Lung (tissue), 12 donors: ENCODE measurements around the gene IPO11. TPM values are rescaled to one million over a fixed set of nuclear protein-coding genes. Genes with fewer than 3 reads are reported as not detected.
A peak's percentile ranks its signal among the peaks of the same experiment; 100 is the strongest.

Source experiments
- ATAC-seq: fragments of 200-7000 bp; cut with Tn5 transposase; one replicate; pipeline ENCODE4 v1.9.1; 2020; ENCODE audit warnings: moderate number of reproducible peaks; ENCODE audit not compliant: insufficient read depth, low FRiP score
- DNase-seq, 3 donors: peaks; one replicate each; pipeline ENCODE4 v3.0.0-alpha.2; 2013 to 2017
- H3K27ac ChIP-seq, 2 donors: one replicate each; pipeline ENCODE4 v1.5.1; 2013; ENCODE audit warnings: mild to moderate bottlenecking in 2 of 2, moderate library complexity in 2 of 2, control low read depth in 1 of 2, inconsistent platforms in 1 of 2, low read depth in 1 of 2, low read length in 1 of 2
- H3K27me3 ChIP-seq, 3 donors: one replicate each; pipeline ENCODE4 v1.5.1; 2013; ENCODE audit warnings: low read length in 2 of 3; ENCODE audit not compliant: control insufficient read depth in 3 of 3, insufficient read depth in 3 of 3
- H3K36me3 ChIP-seq, 4 donors: one replicate each; pipeline ENCODE4 v1.5.1; 2013; ENCODE audit warnings: low read length in 4 of 4, mild to moderate bottlenecking in 1 of 4, moderate library complexity in 1 of 4; ENCODE audit not compliant: control insufficient read depth in 4 of 4, insufficient read depth in 4 of 4
- H3K4me1 ChIP-seq, 5 donors: one replicate each; pipeline ENCODE4 v1.5.1; 2013; ENCODE audit warnings: low read length in 5 of 5, mild to moderate bottlenecking in 2 of 5, moderate library complexity in 1 of 5; ENCODE audit not compliant: control insufficient read depth in 5 of 5, insufficient read depth in 5 of 5
- H3K4me3 ChIP-seq: one replicate; pipeline ENCODE4 v1.5.1; 2013; ENCODE audit warnings: mild to moderate bottlenecking, control low read depth, moderate library complexity
- H3K9ac ChIP-seq, 2 donors: one replicate each; pipeline ENCODE4 v1.5.1; 2013; ENCODE audit warnings: low read length in 2 of 2, control low read depth in 1 of 2; ENCODE audit not compliant: insufficient read depth in 1 of 2
- H3K9me3 ChIP-seq, 4 donors: one replicate each; pipeline ENCODE4 v1.5.1; 2013; ENCODE audit warnings: low read length in 3 of 4, mild to moderate bottlenecking in 1 of 4, moderate library complexity in 1 of 4; ENCODE audit not compliant: control insufficient read depth in 4 of 4, insufficient read depth in 3 of 4
- CTCF ChIP-seq: IDR thresholded peaks from 2 replicates; pipeline ENCODE4 v1.5.1; 2012; ENCODE audit warnings: mild to moderate bottlenecking; ENCODE audit errors: control extremely low read depth, extremely low read depth
- WGBS, 2 donors: extraction: QIAGEN DNeasy Blood & Tissue Kit; methylation state at CpG; one replicate each; pipeline ENCODE4 v1.1.7; 2013; 5-methylcytosine and 5-hydroxymethylcytosine counted together
- polyA plus RNA-seq, 2 donors: library from polyadenylated mRNA; stranded (reverse); fragments of 200-250 nt; gene quantifications; one replicate each; pipeline ENCODE4 v1.2.1, GENCODE V29; 2013
- total RNA-seq, 2 donors: library from RNA; depleted of rRNA in 1 of 2; stranded (reverse); fragments of >200 nt in 1 of 2; gene quantifications; one replicate each; pipeline ENCODE4 v1.2.1, GENCODE V29; 2014 to 2021
- donor health status: control.
- donor health status: control.
- donor health status: Bipolar disorder and iron deficiency.
- donor health status: healthy.
- donor health status: DM: yes; HTN: yes; CAD: no.

IPO11 gene
- total and polyA plus RNA-seq, 4 donors, result 7.2 to 46.6 (median 25.5) TPM

DNA sequence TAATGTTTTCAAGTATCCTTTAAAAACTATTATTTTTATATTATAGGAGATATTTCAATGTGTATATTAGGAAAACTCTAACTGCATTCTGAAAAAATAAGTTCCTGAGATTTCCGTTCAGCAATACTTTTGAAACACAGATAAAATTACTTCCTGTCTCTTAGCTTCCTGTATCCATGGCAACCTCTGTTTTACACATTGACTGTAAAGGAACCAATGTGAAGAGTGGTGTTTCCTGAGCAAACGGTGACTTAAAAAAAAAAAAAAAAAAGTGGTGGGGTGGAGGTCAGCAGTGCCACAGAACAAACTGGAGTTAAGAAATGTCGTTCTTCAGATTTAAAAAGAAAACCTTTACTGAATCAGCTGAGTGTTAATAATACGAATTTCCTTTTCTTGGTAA lies 166.0 kb downstream of the IPO11 start, which contains the start of gene LRRC70:
Gene LRRC70 (plus strand): TSS at position 280 of the 400 bp plus-strand sequence. CDS start 620 bp downstream, outside the sequence.
- Histone ChIP-seq H3K9me3 (no peaks in the 10 kb centered on the region), H3K4me3 (no peak within 1 kb of the TSS), H3K4me1 (no peaks in the 10 kb centered on the region), H3K27me3 (no peaks in the 10 kb centered on the region), H3K9ac (peak within 1 kb of the TSS in 1 of 2 donors; percentile 23), H3K27ac (no peak within 1 kb of the TSS), H3K36me3 (peaks cover 0 to 5% (median 2%) of the 10 kb centered on the region in 4 donors)
- DNase-seq, result peak in 2 of 3 donors; percentile 78 to 79
- 4 to 24% methylated on average over 4 of the region's 4 CpGs for WGBS, 2 donors
- no peak for TF ChIP-seq CTCF
- peak; percentile 62 for ATAC-seq

GRCh38 chr5:62579761-62580160 lies 167.2 kb downstream of the IPO11 start:
- ATAC-seq (no peak), DNase-seq (no peak)
- no peak overlapping the region for H3K9ac ChIP-seq
- no peaks in the 10 kb centered on the region for H3K27me3 ChIP-seq
- no peak for TF ChIP-seq CTCF
- H3K4me1 ChIP-seq, result no peaks in the 10 kb centered on the region
- H3K9me3 ChIP-seq, result no peaks in the 10 kb centered on the region
- peaks cover 0 to 5% (median 2%) of the 10 kb centered on the region in 4 donors for H3K36me3 ChIP-seq
- no peak overlapping the region for H3K4me3 ChIP-seq
- WGBS, 2 donors, result 53 to 76% methylated on average over 5 of the region's 5 CpGs
- H3K27ac ChIP-seq, result no peak overlapping the region

DNA sequence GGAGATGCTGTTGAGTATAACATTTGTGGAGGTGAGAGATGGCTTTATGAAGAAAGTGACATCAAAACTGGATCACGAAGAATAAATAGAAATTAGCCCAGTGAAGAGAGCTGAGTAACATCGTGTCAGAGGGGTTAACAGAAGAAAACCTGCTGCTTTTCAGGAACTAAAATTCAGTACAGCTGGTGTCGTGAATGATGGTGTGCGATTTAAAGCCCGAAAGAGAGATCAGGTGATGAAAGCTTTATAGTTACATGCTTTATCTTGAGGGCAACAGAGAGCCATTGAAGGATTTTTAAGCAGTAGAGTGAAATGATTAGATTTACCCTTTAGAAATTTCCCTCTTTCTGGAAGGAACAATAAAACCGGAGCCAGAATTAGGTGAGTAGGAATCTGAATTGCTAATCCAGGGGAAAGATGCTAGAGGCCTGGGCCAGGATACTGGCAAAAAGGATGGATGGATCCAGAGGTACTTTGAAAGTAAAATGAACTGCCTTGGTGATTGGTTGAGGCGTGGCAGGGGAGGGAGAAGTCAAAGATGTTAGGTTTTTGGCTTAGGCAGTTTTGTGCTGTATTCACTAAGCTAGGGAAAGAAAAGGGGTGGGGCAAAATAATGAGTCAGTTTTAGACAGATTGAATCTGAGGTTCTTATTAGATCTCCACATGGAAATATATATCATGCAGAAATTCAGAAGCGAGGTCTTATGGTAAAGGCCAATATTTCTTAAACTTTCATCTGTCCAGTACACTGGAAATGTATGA lies 169.5 kb downstream of the IPO11 start:
- Histone ChIP-seq H3K36me3 (peaks cover 0 to 5% (median under 1%) of the 10 kb centered on the region in 4 donors), H3K27ac (no peak overlapping the region), H3K4me3 (no peak overlapping the region), H3K9ac (no peak overlapping the region), H3K9me3 (no peaks in the 10 kb centered on the region), H3K4me1 (no peaks in the 10 kb centered on the region), H3K27me3 (no peaks in the 10 kb centered on the region)
- TF ChIP-seq CTCF, result no peak
- ATAC-seq (no peak), DNase-seq (no peak)
- WGBS, 2 donors, result 42 to 70% methylated on average over 8 of the region's 8 CpGs
